MCF 10A (cell line): ENCODE results near the gene TRIM67. TPM values are rescaled to one million over a fixed set of nuclear protein-coding genes. Genes with fewer than 3 reads are reported as not detected.

Experiments
- BruUV-seq: library from RNA; stranded (reverse); fragments of 400-500 nt; replicated peaks from 2 replicates; lab custom pipeline; 2021; lab: Mats Ljungman, UMichigan
- CTCF ChIA-PET: fragments of 300-600 bp; sonication (Branson Sonifier 250); formaldehyde crosslinking; extraction: SDS; loops from one replicate; lab custom pipeline; 2021; ENCODE audit warnings: antibody characterized with exemption, inconsistent platforms; lab: Yijun Ruan, JAX
- POLR2A ChIA-PET: fragments of 300-600, 350-650 bp; sonication (Branson Sonifier 250); formaldehyde crosslinking; extraction: SDS; loops from one replicate; lab custom pipeline; 2020; ENCODE audit warnings: antibody characterized with exemption, inconsistent platforms; lab: Yijun Ruan, JAX
- DNase-seq: peaks from one replicate; pipeline ENCODE4 v3.0.0-alpha.2; 2018; ENCODE audit not compliant: unreplicated experiment
- H3K27ac Mint-ChIP-seq: one replicate; pipeline ENCODE4 v1.8.0; 2022; ENCODE audit warnings: mild to moderate bottlenecking, low read depth, mixed read lengths; ENCODE audit not compliant: unreplicated experiment
- H3K27me3 Mint-ChIP-seq: one replicate; pipeline ENCODE4 v1.8.0; 2022; ENCODE audit warnings: mixed read lengths; ENCODE audit not compliant: insufficient read depth, unreplicated experiment
- H3K36me3 Mint-ChIP-seq: one replicate; pipeline ENCODE4 v1.8.0; 2022; ENCODE audit warnings: mild to moderate bottlenecking, moderate library complexity, mixed read lengths; ENCODE audit not compliant: insufficient read depth, unreplicated experiment
- H3K4me1 Mint-ChIP-seq: one replicate; pipeline ENCODE4 v1.8.0; 2022; ENCODE audit warnings: mixed read lengths; ENCODE audit not compliant: insufficient read depth, unreplicated experiment
- H3K4me3 Mint-ChIP-seq: one replicate; pipeline ENCODE4 v1.8.0; 2022; ENCODE audit warnings: mild to moderate bottlenecking, moderate library complexity, mixed read lengths; ENCODE audit not compliant: unreplicated experiment
- H3K9me3 Mint-ChIP-seq: one replicate; pipeline ENCODE4 v1.8.0; 2022; ENCODE audit warnings: mixed read lengths; ENCODE audit not compliant: unreplicated experiment
- CTCF ChIP-seq: fragments of 200-600 bp; IDR thresholded peaks from one replicate; pipeline ENCODE4 v1.8.0; 2022; ENCODE audit warnings: antibody characterized with exemption, mild to moderate bottlenecking; ENCODE audit not compliant: unreplicated experiment
- intact Hi-C: fragments of 100-400 bp; cut with micrococcal nuclease; formaldehyde crosslinking; loops from 2 replicates; pipeline ENCODE4 v1.14.1; 2022
- total RNA-seq: library from RNA; stranded (reverse); gene quantifications from 2 replicates; pipeline ENCODE4 v1.2.3, GENCODE V29; 2022

The TRIM67 gene
- total RNA-seq, 1 experiment from 2014 or later, result not detected

- intact Hi-C loops, result no loop called here
- BruUV-seq, result no TSS peak
- CTCF ChIA-PET, result interaction anchor here (0.6 to 2.1 kb wide), 4 partner anchors 9 to 112 kb away, joined by 3 to 11 read pairs (median 5); partner anchors contain the start of genes EXOC8 and SPRTN
Measured at GRCh38 chr1:231226156-231226555, 64.3 kb downstream of the TRIM67 start.

GRCh38 chr1:231231511-231231910, 69.7 kb downstream of the TRIM67 start:
- no peak overlapping the region for H3K4me3 Mint-ChIP-seq
- H3K27me3 Mint-ChIP-seq, result no peaks in the 10 kb centered on the region
- TF ChIP-seq CTCF, result no peak
- no peaks in the 10 kb centered on the region for H3K9me3 Mint-ChIP-seq
- intact Hi-C loops, result no loop called here
- no TSS peak for BruUV-seq
- POLR2A ChIA-PET, result interaction anchor here (1.4 to 2.9 kb wide), 3 partner anchors 8 to 11 kb away, joined by 6 to 21 read pairs (median 7); partner anchors contain the start of gene GNPAT
- no peak for DNase-seq
- CTCF ChIA-PET, result interaction anchor here (0.5 to 1.1 kb wide), 2 partner anchors 20 to 319 kb away, joined by 3 read pairs; no protein-coding TSS in a partner anchor
- H3K4me1 Mint-ChIP-seq, result peaks cover 14% of the 10 kb centered on the region
- peaks cover 55% of the 10 kb centered on the region for H3K36me3 Mint-ChIP-seq
- no peak overlapping the region for H3K27ac Mint-ChIP-seq

More at GRCh38 chr1:231226156-231226555, 64.3 kb downstream of the TRIM67 start:
- POLR2A ChIA-PET, result interaction anchor here (0.7 to 3.1 kb wide), 4 partner anchors 14 to 455 kb away, joined by 3 to 16 read pairs (median 6); partner anchors contain the start of genes EXOC8 and SPRTN
- H3K27me3 Mint-ChIP-seq, result no peaks in the 10 kb centered on the region
- peaks cover 70% of the 10 kb centered on the region for H3K36me3 Mint-ChIP-seq
- no peaks in the 10 kb centered on the region for H3K4me1 Mint-ChIP-seq
- TF ChIP-seq CTCF, result no peak
- no peak overlapping the region for H3K27ac Mint-ChIP-seq
- no peak overlapping the region for H3K4me3 Mint-ChIP-seq
- no peaks in the 10 kb centered on the region for H3K9me3 Mint-ChIP-seq
- no peak for DNase-seq

- no peaks in the 10 kb centered on the region for H3K9me3 Mint-ChIP-seq
- intact Hi-C loops, result no loop called here
- no TSS peak for BruUV-seq
- ChIA-PET CTCF (interaction anchor here (0.8 to 1.6 kb wide), 2 partner anchors 22 to 590 kb away, joined by 3 read pairs; no protein-coding TSS in a partner anchor), POLR2A (interaction anchor here (0.6 to 2.9 kb wide), 11 partner anchors 8 to 1640 kb away, joined by 3 to 21 read pairs (median 3); partner anchors contain the start of genes EXOC8 and GNPAT)
- H3K27me3 Mint-ChIP-seq, result no peaks in the 10 kb centered on the region
- no peak overlapping the region for H3K4me3 Mint-ChIP-seq
- H3K27ac Mint-ChIP-seq, result no peak overlapping the region
- TF ChIP-seq CTCF, result no peak
- peaks cover 14% of the 10 kb centered on the region for H3K4me1 Mint-ChIP-seq
- H3K36me3 Mint-ChIP-seq, result peaks cover 55% of the 10 kb centered on the region
- DNase-seq, result no peak
Measured at GRCh38 chr1:231232870-231233734, 71.2 kb downstream of the TRIM67 start.
